ENCODE results near the gene ZBED4.

Gene ZBED4

GRCh38 chr22:49905465-49905864, 51.8 kb downstream of the ZBED4 start:
- Histone ChIP-seq H3K27ac (ENCODE audit: low read depth, low read length) (no peak overlapping the region), H3K27me3 (ENCODE audit: insufficient read depth, low read length) (no peaks in the 10 kb centered on the region), H3K4me3 (ENCODE audit: low read depth, low read length) (no peak overlapping the region), H2AFZ (ENCODE audit: low read length, unreplicated experiment) (no peak overlapping the region), H3K4me1 (ENCODE audit: control insufficient read depth, insufficient read depth, low read length, unreplicated experiment) (no peaks in the 10 kb centered on the region), H3K79me2 (ENCODE audit: control insufficient read depth, insufficient read depth, low read length, unreplicated experiment) (no peaks in the 10 kb centered on the region), H3K36me3 (ENCODE audit: insufficient read depth, low read length) (no peaks in the 10 kb centered on the region)

DNA sequence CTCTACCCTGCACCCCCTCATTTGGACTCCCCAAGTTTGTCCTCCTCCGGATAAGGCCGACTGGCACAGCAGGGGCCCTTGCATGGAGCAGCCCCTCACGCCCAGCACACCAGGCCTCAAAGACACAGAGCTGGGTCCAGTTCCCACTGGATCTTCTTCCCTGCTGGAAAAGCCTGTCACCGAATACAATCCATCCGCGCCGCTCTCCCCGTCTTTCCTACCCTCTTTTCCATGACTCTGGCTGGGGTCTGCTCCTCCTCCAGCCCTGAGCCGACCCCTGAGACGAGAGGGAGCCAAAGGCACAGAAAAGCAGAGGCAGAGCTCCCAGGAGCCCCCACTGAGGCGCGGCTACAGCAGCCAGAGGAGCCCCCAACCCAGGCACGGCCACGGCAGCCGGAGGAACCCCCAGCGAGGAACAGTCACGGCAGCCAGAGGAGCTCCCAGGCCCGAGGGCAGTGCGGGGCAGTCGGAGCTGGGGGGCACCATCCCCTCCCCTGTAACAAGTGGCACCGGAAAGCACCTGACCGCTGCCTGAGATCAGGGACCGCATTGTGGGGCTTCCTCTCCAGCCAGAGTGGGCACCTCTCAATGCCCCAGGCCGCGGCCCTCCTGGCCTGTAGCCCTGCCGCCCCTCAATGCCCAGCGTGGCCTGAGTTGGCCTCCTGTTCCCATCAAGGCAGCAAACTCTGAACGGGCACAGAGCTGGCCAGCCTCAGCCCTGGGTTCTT, 52.6 kb downstream of the ZBED4 start:
- no peaks in the 10 kb centered on the region for H3K27me3 ChIP-seq (ENCODE audit: insufficient read depth, low read length)
- H3K79me2 ChIP-seq (ENCODE audit: control insufficient read depth, insufficient read depth, low read length, unreplicated experiment), result no peaks in the 10 kb centered on the region
- no peak overlapping the region for H3K27ac ChIP-seq (ENCODE audit: low read depth, low read length)
- no peak overlapping the region for H3K4me3 ChIP-seq (ENCODE audit: low read depth, low read length)
- H2AFZ ChIP-seq (ENCODE audit: low read length, unreplicated experiment), result no peak overlapping the region
- H3K36me3 ChIP-seq (ENCODE audit: insufficient read depth, low read length), result no peaks in the 10 kb centered on the region
- H3K4me1 ChIP-seq (ENCODE audit: control insufficient read depth, insufficient read depth, low read length, unreplicated experiment), result no peaks in the 10 kb centered on the region

- Histone ChIP-seq H3K4me1 (ENCODE audit: control insufficient read depth, insufficient read depth, low read length, unreplicated experiment) (no peaks in the 10 kb centered on the region), H2AFZ (ENCODE audit: low read length, unreplicated experiment) (no peak overlapping the region), H3K27ac (ENCODE audit: low read depth, low read length) (no peak overlapping the region), H3K27me3 (ENCODE audit: insufficient read depth, low read length) (no peaks in the 10 kb centered on the region), H3K4me3 (ENCODE audit: low read depth, low read length) (no peak overlapping the region), H3K36me3 (ENCODE audit: insufficient read depth, low read length) (no peaks in the 10 kb centered on the region), H3K79me2 (ENCODE audit: control insufficient read depth, insufficient read depth, low read length, unreplicated experiment) (no peaks in the 10 kb centered on the region)
These were observed 53.2 kb downstream of the ZBED4 start for GRCh38 chr22:49906799-49907290.

DNA sequence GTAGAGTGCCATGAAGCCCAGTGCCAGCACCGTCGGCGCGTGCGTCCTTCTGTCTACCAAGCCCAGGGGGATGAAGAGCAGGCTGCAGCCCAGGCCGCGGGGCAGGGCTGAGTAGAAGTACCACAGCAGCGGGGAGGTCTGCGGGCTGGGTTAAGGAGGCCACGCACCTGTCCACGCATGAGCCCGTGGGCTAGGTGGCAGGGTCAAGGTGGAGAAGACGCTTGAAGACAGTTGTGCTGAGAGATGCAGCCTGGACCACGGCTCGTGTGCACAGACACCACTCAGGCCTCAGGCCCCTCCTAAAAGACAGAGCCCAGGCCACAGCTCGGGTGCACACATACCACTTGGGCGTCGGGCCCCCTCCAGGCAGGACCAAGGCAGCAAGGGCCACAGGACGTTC, 54.2 kb downstream of the ZBED4 start:
- no peaks in the 10 kb centered on the region for H3K79me2 ChIP-seq (ENCODE audit: control insufficient read depth, insufficient read depth, low read length, unreplicated experiment)

GRCh38 chr22:49909476-49910205, 56.0 kb downstream of the ZBED4 start:
- Histone ChIP-seq H3K36me3 (ENCODE audit: insufficient read depth, low read length) (no peaks in the 10 kb centered on the region), H3K4me1 (ENCODE audit: control insufficient read depth, insufficient read depth, low read length, unreplicated experiment) (no peaks in the 10 kb centered on the region), H3K79me2 (ENCODE audit: control insufficient read depth, insufficient read depth, low read length, unreplicated experiment) (no peaks in the 10 kb centered on the region), H3K27me3 (ENCODE audit: insufficient read depth, low read length) (no peaks in the 10 kb centered on the region), H3K27ac (ENCODE audit: low read depth, low read length) (no peak overlapping the region), H2AFZ (ENCODE audit: low read length, unreplicated experiment) (no peak overlapping the region), H3K4me3 (ENCODE audit: low read depth, low read length) (no peak overlapping the region)

More for the DNA sequence above, 54.2 kb downstream of the ZBED4 start:
- no peaks in the 10 kb centered on the region for H3K4me1 ChIP-seq (ENCODE audit: control insufficient read depth, insufficient read depth, low read length, unreplicated experiment)
- H2AFZ ChIP-seq (ENCODE audit: low read length, unreplicated experiment), result no peak overlapping the region
- no peaks in the 10 kb centered on the region for H3K27me3 ChIP-seq (ENCODE audit: insufficient read depth, low read length)
- H3K4me3 ChIP-seq (ENCODE audit: low read depth, low read length), result no peak overlapping the region
- no peak overlapping the region for H3K27ac ChIP-seq (ENCODE audit: low read depth, low read length)
- H3K36me3 ChIP-seq (ENCODE audit: insufficient read depth, low read length), result no peaks in the 10 kb centered on the region

DNA sequence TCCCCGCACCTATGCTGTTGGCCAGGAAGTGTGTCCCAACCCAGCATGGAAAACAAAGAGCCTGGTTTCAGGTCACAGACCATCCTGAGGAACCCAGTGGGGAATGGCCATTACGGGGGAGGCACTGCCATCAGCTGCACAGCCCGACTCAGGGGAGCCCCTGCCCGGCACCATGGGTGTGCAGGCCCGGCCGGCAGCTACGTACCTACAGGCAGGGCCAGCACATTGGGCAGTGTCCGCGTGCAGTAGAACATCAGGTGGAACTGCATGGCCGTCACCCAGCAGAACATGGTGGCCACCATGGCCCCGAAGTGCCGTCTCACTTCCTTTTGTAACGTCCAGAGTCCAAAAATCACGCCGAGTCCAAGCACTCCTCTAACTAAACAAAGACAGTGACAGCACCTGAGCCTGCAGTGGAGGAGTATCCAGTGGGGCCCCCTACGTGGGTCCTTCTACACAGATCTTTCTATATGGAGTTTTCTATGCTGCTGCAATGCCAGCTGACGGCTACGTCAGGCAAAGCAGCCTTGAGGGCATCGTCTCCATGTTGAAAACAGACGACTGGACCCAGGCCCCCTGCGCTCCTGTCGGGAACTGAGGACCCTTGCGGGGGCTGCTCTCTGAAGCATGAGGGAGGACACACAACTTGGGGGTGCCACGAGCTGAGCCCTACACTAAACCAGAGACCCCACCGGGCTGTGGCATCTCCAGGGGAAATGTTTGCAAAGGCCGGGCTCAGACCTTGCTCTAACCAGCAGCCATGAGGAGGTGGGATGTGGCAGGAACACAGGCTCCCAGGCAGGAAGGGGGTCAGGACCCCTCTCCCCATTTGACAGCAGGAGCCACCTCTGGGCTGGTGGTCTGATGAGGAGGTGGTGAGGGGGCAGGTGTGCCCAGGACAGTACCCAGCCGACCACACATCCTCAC, 56.8 kb downstream of the ZBED4 start:
- no peak overlapping the region for H3K27ac ChIP-seq (ENCODE audit: low read depth, low read length)
- no peak overlapping the region for H2AFZ ChIP-seq (ENCODE audit: low read length, unreplicated experiment)
- no peaks in the 10 kb centered on the region for H3K27me3 ChIP-seq (ENCODE audit: insufficient read depth, low read length)
- H3K4me3 ChIP-seq (ENCODE audit: low read depth, low read length), result no peak overlapping the region
- H3K36me3 ChIP-seq (ENCODE audit: insufficient read depth, low read length), result no peaks in the 10 kb centered on the region
- H3K79me2 ChIP-seq (ENCODE audit: control insufficient read depth, insufficient read depth, low read length, unreplicated experiment), result no peaks in the 10 kb centered on the region
- H3K4me1 ChIP-seq (ENCODE audit: control insufficient read depth, insufficient read depth, low read length, unreplicated experiment), result no peaks in the 10 kb centered on the region

- Histone ChIP-seq H3K27me3 (ENCODE audit: insufficient read depth, low read length) (no peaks in the 10 kb centered on the region), H3K4me1 (ENCODE audit: control insufficient read depth, insufficient read depth, low read length, unreplicated experiment) (no peaks in the 10 kb centered on the region), H3K79me2 (ENCODE audit: control insufficient read depth, insufficient read depth, low read length, unreplicated experiment) (no peaks in the 10 kb centered on the region), H2AFZ (ENCODE audit: low read length, unreplicated experiment) (no peak overlapping the region), H3K4me3 (ENCODE audit: low read depth, low read length) (no peak overlapping the region), H3K27ac (ENCODE audit: low read depth, low read length) (no peak overlapping the region), H3K36me3 (ENCODE audit: insufficient read depth, low read length) (no peaks in the 10 kb centered on the region)
These were observed 58.4 kb downstream of the ZBED4 start for GRCh38 chr22:49911881-49912625.

GRCh38 chr22:49913026-49913425, 59.4 kb downstream of the ZBED4 start:
- no peak overlapping the region for H2AFZ ChIP-seq (ENCODE audit: low read length, unreplicated experiment)
- no peaks in the 10 kb centered on the region for H3K79me2 ChIP-seq (ENCODE audit: control insufficient read depth, insufficient read depth, low read length, unreplicated experiment)
- no peak overlapping the region for H3K27ac ChIP-seq (ENCODE audit: low read depth, low read length)
- no peaks in the 10 kb centered on the region for H3K36me3 ChIP-seq (ENCODE audit: insufficient read depth, low read length)
- no peaks in the 10 kb centered on the region for H3K4me1 ChIP-seq (ENCODE audit: control insufficient read depth, insufficient read depth, low read length, unreplicated experiment)
- H3K27me3 ChIP-seq (ENCODE audit: insufficient read depth, low read length), result no peaks in the 10 kb centered on the region
- no peak overlapping the region for H3K4me3 ChIP-seq (ENCODE audit: low read depth, low read length)

GRCh38 chr22:49913446-49913845, 59.8 kb downstream of the ZBED4 start:
- no peaks in the 10 kb centered on the region for H3K36me3 ChIP-seq (ENCODE audit: insufficient read depth, low read length)
- H2AFZ ChIP-seq (ENCODE audit: low read length, unreplicated experiment), result no peak overlapping the region
- H3K79me2 ChIP-seq (ENCODE audit: control insufficient read depth, insufficient read depth, low read length, unreplicated experiment), result no peaks in the 10 kb centered on the region
- no peaks in the 10 kb centered on the region for H3K4me1 ChIP-seq (ENCODE audit: control insufficient read depth, insufficient read depth, low read length, unreplicated experiment)
- no peak overlapping the region for H3K4me3 ChIP-seq (ENCODE audit: low read depth, low read length)
- H3K27me3 ChIP-seq (ENCODE audit: insufficient read depth, low read length), result no peaks in the 10 kb centered on the region
- no peak overlapping the region for H3K27ac ChIP-seq (ENCODE audit: low read depth, low read length)

DNA sequence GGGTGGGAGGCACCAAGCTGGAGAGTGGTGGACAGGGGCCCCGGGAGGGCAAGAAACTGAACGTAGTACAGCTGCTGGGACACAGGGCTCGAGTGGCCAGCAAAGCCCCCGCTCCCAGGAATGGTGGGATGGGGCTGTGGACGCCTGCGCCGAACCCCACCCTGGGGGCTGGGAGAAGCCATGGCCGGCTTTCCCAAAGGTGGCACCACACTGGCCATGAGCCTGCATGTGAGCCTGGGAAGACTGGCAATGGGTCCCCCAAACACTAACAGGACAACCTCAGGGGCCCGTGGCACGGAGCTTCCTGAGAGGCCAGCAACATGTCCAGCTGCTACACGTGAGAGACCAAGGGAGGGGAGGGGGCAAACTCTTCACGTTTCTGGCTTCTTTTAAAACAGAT, 60.6 kb downstream of the ZBED4 start:
- no peaks in the 10 kb centered on the region for H3K27me3 ChIP-seq (ENCODE audit: insufficient read depth, low read length)
- no peaks in the 10 kb centered on the region for H3K36me3 ChIP-seq (ENCODE audit: insufficient read depth, low read length)
- no peak overlapping the region for H3K27ac ChIP-seq (ENCODE audit: low read depth, low read length)
- no peaks in the 10 kb centered on the region for H3K79me2 ChIP-seq (ENCODE audit: control insufficient read depth, insufficient read depth, low read length, unreplicated experiment)
- no peak overlapping the region for H2AFZ ChIP-seq (ENCODE audit: low read length, unreplicated experiment)
- H3K4me1 ChIP-seq (ENCODE audit: control insufficient read depth, insufficient read depth, low read length, unreplicated experiment), result peaks cover under 1% of the 10 kb centered on the region
- no peak overlapping the region for H3K4me3 ChIP-seq (ENCODE audit: low read depth, low read length)

Data from ACC112 (cell line).